Central memory CD8-positive, alpha-beta T cell (primary cell): ENCODE results near the gene CTXN1.
A peak's percentile ranks its signal among the peaks of the same experiment; 100 is the strongest.

ENCODE experiments used
- ATAC-seq: fragments of 150-1000 bp; cut with Tn5 transposase; replicated peaks from 2 replicates; pipeline ENCODE4 v1.10.0; 2022; ENCODE audit warnings: mild to moderate bottlenecking, moderate FRiP score, moderate number of reproducible peaks; ENCODE audit not compliant: poor library complexity, severe bottlenecking; ENCODE audit errors: extremely low read depth
- DNase-seq, 2 donors: peaks; one replicate each; pipeline ENCODE4 v3.0.0; 2021; ENCODE audit warnings: low spot score in 2 of 2
- H3K27ac Mint-ChIP-seq: one replicate; pipeline ENCODE4 v1.8.0; 2022; ENCODE audit warnings: low read depth, mild to moderate bottlenecking, moderate library complexity, mixed read lengths
- H3K27me3 Mint-ChIP-seq: one replicate; pipeline ENCODE4 v1.8.0; 2022; ENCODE audit warnings: mixed read lengths
- H3K36me3 Mint-ChIP-seq: one replicate; pipeline ENCODE4 v1.8.0; 2022; ENCODE audit warnings: mild to moderate bottlenecking, moderate library complexity, mixed read lengths; ENCODE audit not compliant: insufficient read depth
- H3K4me1 Mint-ChIP-seq: one replicate; pipeline ENCODE4 v1.8.0; 2022; ENCODE audit warnings: mixed read lengths
- H3K4me3 Mint-ChIP-seq: one replicate; pipeline ENCODE4 v1.8.0; 2022; ENCODE audit warnings: mild to moderate bottlenecking, moderate library complexity, mixed read lengths
- H3K9me3 Mint-ChIP-seq: one replicate; pipeline ENCODE4 v1.8.0; 2022; ENCODE audit warnings: mixed read lengths

The CTXN1 gene

DNA sequence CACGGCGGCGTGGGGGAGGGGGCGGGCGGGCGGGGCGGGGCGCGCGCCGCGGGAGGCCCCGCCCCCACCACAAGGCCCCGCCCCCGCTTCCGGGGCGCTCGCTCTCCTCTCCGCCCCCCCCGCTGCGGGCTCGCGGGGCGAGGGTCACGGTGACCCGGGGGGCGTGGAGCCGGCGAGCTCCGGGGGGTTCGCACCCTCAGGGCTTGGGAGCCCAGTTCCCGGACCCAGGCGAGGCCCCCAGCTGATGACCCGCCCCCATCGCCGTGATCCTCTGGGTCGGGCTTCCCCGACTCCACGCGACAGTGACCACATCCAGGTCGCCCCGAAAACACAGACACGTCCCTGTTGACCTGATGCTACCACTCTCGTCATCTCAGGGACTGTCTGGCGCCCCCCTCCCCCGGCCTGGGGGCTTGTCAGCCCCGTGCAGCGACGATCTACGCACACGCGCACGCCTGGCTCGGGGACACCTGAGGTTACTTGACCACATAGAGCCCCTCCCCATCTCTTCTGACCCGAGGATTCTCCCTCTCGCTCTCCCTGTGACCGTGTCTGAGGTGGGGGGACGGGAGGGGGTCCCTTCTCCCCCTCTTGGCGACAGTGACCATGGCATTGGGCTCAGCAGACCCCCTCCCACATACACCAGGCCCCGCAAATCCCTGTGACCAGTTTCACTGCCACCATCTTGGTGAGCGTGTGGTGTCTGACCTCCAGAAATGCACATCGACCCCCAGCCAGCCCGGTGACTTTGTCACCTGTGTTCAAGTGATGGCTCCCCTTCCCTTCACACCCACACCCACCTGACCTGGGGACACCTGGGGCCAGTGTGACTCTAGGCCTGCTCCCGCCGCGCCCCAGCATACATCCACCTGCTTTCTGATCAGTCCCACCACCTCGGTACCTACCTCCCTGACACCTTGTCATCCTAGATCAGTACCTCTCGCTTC is 21.6 kb downstream of the CTXN1 start:
- DNase-seq = peak; percentile 78 to 91

DNA sequence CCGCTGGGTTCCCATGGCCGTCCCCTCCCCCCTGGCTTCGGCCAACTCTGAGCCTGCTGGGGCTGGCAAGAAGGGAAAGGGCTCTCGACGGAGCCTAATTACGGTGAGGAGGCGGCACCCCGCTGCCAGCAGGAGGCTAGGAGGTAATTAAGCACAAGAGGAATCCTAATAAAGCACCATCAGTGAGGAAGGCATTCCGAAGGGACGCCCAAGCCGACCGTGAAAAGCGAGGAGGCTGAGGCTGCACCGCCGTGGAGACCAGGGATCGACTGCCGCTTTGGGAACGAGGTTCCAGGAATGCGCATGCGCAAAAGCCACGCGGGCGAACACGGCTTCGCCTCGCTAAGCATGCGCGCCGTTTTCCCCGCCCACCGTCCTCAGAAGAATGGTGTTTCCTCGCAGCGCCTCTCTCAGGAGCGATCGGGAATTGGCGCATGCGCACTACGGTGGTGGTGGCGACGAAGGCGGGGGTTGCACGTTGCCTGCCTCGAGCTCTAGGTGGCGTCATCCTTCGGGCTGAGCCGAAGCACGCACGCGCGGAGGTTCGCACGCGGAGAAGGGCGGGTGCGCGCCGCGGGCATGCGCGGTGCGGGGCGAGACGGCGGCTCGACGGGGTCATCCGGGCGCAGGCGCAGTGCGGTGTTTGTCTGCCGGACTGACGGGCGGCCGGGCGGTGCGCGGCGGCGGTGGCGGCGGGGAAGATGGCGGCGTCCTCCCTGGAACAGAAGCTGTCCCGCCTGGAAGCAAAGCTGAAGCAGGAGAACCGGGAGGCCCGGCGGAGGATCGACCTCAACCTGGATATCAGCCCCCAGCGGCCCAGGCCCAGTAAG is 22.5 kb downstream of the CTXN1 start, which contains the start of gene MAP2K7:
TSS of gene MAP2K7 (plus strand) at position 634 of the 830 bp plus-strand sequence. CDS start at position 702, 68 bp downstream.
- peak; percentile 100 for DNase-seq
- Mint-ChIP-seq H3K27me3 (no peaks in the 10 kb centered on the region), H3K4me1 (peaks cover 42% of the 10 kb centered on the region), H3K36me3 (peaks cover 28% of the 10 kb centered on the region), H3K27ac (peak within 1 kb of the TSS; percentile 98), H3K9me3 (no peaks in the 10 kb centered on the region), H3K4me3 (peak within 1 kb of the TSS; percentile 83)
- ATAC-seq = peak; percentile 61

More for the DNA sequence above, 21.6 kb downstream of the CTXN1 start:
- peak; percentile 86 for ATAC-seq
- Mint-ChIP-seq H3K9me3 (no peaks in the 10 kb centered on the region), H3K36me3 (peaks cover 29% of the 10 kb centered on the region), H3K4me3 (peak overlapping the region; percentile 83), H3K27me3 (no peaks in the 10 kb centered on the region), H3K4me1 (peaks cover 42% of the 10 kb centered on the region), H3K27ac (peak overlapping the region; percentile 98)

DNA sequence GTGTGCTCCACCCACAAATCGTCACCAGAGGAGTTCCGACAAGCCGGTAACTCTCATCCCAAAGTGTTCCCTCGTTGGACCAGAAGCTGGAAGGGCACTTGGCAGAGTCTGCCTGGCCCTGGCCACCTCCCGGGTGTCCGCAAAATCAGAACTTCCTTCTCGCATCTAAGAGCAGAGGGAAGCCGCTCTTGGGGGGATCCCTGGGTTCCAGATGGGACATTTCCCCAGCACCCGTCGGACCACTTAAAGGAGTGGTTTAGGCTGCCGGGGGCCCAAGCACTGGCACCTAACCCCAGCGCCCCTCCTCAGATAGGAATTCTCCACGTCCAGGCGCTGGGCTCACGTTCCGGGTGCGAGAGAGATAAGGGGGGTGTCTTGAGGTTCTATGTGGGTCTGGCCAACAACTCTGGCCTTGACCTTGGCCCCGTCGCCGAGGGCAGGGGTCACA is 23.1 kb downstream of the CTXN1 start:
- Mint-ChIP-seq H3K27me3 (no peaks in the 10 kb centered on the region), H3K36me3 (peaks cover 25% of the 10 kb centered on the region), H3K4me3 (peak overlapping the region; percentile 83), H3K4me1 (peaks cover 42% of the 10 kb centered on the region), H3K9me3 (no peaks in the 10 kb centered on the region), H3K27ac (peak overlapping the region; percentile 98)
- DNase-seq (no peak), ATAC-seq (no peak)

- H3K27me3 Mint-ChIP-seq = no peaks in the 10 kb centered on the region
- no peak overlapping the region for H3K4me3 Mint-ChIP-seq
- no peak overlapping the region for H3K27ac Mint-ChIP-seq
- no peaks in the 10 kb centered on the region for H3K9me3 Mint-ChIP-seq
- peaks cover 22% of the 10 kb centered on the region for H3K36me3 Mint-ChIP-seq
- DNase-seq = no peak
- H3K4me1 Mint-ChIP-seq = peaks cover 32% of the 10 kb centered on the region
- ATAC-seq = no peak
Measured at GRCh38 chr19:7901337-7901736, 24.6 kb downstream of the CTXN1 start.

DNA sequence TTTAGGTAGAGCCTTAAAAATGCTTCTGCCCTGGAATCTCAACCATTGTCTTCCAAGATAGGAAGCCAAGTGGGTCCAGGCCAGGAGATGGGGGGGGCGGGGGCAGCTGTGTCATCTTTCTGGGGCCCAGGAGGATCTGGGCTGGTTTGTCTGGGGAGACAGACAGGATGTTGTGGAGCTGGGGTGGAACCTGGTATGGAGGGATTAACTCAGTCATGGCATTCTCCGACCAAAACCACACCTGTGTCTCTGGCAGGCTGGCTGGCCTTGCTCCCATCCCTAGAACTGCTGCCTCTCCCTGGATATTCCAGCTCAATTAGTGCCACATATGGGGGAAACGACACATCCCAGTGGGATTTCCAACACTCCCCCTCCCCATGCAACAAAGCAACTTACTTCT is 25.0 kb downstream of the CTXN1 start:
- DNase-seq = no peak
- Mint-ChIP-seq H3K27ac (no peak overlapping the region), H3K36me3 (peaks cover 19% of the 10 kb centered on the region), H3K27me3 (no peaks in the 10 kb centered on the region), H3K4me3 (no peak overlapping the region), H3K9me3 (no peaks in the 10 kb centered on the region), H3K4me1 (peaks cover 29% of the 10 kb centered on the region)
- ATAC-seq = no peak

DNA sequence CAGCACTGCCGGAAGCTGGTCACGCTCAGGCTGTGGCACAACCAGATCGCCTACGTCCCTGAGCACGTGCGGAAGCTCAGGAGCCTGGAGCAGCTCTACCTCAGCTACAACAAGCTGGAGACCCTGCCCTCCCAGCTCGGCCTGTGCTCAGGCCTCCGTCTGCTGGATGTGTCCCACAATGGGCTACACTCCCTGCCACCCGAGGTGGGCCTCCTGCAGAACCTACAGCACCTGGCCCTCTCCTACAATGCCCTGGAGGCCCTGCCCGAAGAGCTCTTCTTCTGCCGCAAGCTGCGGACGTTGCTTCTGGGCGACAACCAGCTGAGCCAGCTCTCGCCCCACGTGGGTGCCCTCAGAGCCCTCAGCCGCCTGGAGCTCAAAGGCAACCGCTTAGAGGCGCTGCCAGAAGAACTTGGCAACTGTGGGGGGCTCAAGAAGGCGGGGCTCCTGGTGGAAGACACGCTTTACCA is 25.5 kb downstream of the CTXN1 start:
- Mint-ChIP-seq H3K27ac (no peak overlapping the region), H3K9me3 (no peaks in the 10 kb centered on the region), H3K27me3 (no peaks in the 10 kb centered on the region), H3K36me3 (peaks cover 17% of the 10 kb centered on the region), H3K4me1 (peaks cover 24% of the 10 kb centered on the region), H3K4me3 (no peak overlapping the region)
- ATAC-seq = no peak
- peak in 1 of 2 donors; percentile 8 for DNase-seq

- no peak for ATAC-seq
- H3K27ac Mint-ChIP-seq = no peak overlapping the region
- H3K4me3 Mint-ChIP-seq = no peak overlapping the region
- H3K36me3 Mint-ChIP-seq = peaks cover 14% of the 10 kb centered on the region
- no peak for DNase-seq
- no peaks in the 10 kb centered on the region for H3K9me3 Mint-ChIP-seq
- peaks cover 18% of the 10 kb centered on the region for H3K4me1 Mint-ChIP-seq
- H3K27me3 Mint-ChIP-seq = peaks cover 4% of the 10 kb centered on the region
Measured at GRCh38 chr19:7899751-7900378, 26.1 kb downstream of the CTXN1 start.

DNA sequence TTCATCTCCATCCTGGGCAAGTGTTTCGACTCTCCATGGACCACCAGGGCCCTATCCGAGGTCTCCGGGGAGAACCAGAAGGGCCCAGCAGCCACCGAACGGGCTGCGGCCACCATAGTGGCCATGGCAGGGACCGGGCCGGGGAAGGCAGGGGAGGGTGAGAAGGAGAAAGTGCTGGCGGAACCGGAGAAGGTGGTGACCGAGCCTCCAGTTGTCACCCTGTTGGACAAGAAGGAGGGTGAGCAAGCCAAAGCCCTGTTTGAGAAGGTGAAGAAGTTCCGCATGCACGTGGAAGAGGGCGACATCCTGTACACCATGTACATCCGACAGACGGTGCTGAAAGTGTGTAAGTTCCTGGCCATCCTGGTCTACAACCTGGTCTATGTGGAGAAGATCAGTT is 27.0 kb downstream of the CTXN1 start:
- peak in 1 of 2 donors; percentile 8 for DNase-seq
- H3K27ac Mint-ChIP-seq = no peak overlapping the region
- H3K4me3 Mint-ChIP-seq = no peak overlapping the region
- peaks cover 13% of the 10 kb centered on the region for H3K27me3 Mint-ChIP-seq
- ATAC-seq = no peak
- H3K36me3 Mint-ChIP-seq = peaks cover 8% of the 10 kb centered on the region
- H3K4me1 Mint-ChIP-seq = peaks cover 11% of the 10 kb centered on the region
- no peaks in the 10 kb centered on the region for H3K9me3 Mint-ChIP-seq

DNA sequence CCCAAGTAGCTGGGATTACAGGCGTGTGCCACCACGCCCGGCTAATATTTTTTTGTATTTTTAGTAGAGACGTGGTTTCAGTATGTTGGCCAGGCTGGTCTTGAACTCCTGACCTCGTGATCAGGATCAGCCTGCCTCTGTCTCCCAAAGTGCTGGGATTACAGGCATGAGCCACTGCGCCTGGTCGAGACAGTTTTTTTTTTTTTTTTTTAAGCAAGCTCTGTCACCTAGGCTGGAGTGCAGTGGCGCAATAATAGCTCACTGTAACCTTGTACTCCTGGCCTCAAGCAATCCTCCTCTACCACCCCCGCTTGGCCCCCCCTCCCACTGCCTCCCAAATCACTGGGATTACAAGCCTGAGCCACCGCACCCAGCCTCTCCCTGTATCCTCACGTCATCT is 28.6 kb downstream of the CTXN1 start:
- no peak for ATAC-seq
- Mint-ChIP-seq H3K9me3 (no peaks in the 10 kb centered on the region), H3K4me1 (no peaks in the 10 kb centered on the region), H3K36me3 (no peaks in the 10 kb centered on the region), H3K27me3 (peaks cover 15% of the 10 kb centered on the region), H3K27ac (no peak overlapping the region), H3K4me3 (no peak overlapping the region)
- DNase-seq = no peak

- ATAC-seq (no peak), DNase-seq (peak in 1 of 2 donors; percentile 8)
- no peaks in the 10 kb centered on the region for H3K4me1 Mint-ChIP-seq
- H3K27ac Mint-ChIP-seq = no peak overlapping the region
- H3K4me3 Mint-ChIP-seq = no peak overlapping the region
- H3K9me3 Mint-ChIP-seq = no peaks in the 10 kb centered on the region
- H3K27me3 Mint-ChIP-seq = peaks cover 15% of the 10 kb centered on the region
- no peaks in the 10 kb centered on the region for H3K36me3 Mint-ChIP-seq
Measured at GRCh38 chr19:7895565-7895964, 30.4 kb downstream of the CTXN1 start.

DNA sequence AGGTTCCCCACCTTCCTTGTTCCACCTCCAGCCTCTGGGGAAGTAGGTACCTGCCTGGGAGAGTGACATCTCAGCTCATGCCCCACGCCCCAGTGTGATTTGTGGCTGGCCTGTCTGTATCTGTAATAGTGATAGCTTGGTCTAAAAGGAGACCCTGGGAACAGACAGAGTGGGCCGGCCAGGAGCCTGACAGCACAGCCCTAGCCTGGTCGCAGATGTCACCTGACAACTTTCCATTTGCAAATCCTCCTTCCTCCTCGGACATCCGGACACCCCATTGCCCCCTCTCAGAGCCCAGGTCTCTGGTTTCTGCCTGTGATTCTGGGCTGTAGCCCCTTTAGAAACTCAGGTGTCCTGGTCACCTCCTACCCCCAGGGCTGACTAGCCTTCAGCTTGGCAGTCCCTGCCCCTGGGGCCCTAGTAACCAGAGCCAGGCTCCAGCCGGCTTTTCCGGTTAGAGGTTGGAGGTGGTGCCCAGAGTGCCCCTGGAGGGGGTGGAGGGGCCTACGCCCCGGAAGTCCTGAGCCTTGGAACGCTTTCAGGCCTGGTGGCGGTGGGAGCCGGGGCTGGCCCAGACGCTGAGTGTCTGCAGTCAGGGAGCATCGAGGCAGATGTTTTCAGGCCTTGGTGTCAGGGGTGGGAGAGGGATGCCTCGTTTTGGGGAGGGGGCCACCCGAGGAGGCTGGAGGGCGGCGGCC is 31.2 kb downstream of the CTXN1 start:
- no peaks in the 10 kb centered on the region for H3K4me1 Mint-ChIP-seq
- ATAC-seq = no peak
- peak in 1 of 2 donors; percentile 7 for DNase-seq
- H3K36me3 Mint-ChIP-seq = no peaks in the 10 kb centered on the region
- peaks cover 15% of the 10 kb centered on the region for H3K27me3 Mint-ChIP-seq
- H3K4me3 Mint-ChIP-seq = no peak overlapping the region
- H3K27ac Mint-ChIP-seq = no peak overlapping the region
- H3K9me3 Mint-ChIP-seq = no peaks in the 10 kb centered on the region
